ENCODE data around the gene REXO4. TPM values are rescaled to one million over a fixed set of nuclear protein-coding genes. Genes with fewer than 3 reads are reported as not detected.

Gene REXO4
- polyA plus RNA-seq, 1 experiment = 24.0 TPM

GRCh38 chr9:133369422-133369821 lies 48.4 kb downstream of the REXO4 start:
- TF ChIP-seq CTCF (IDR thresholded peaks at IDR 0.05; ENCODE audit: insufficient read depth, low read depth, low read length) = no peak
- CTCF ChIA-PET = interaction anchor here (1.7 kb wide), 1 partner anchor 10 kb away, joined by 5 read pairs; no protein-coding TSS in a partner anchor
- DNase-seq (ENCODE audit: low read depth) = no peak
- Histone ChIP-seq H3K27me3 (ENCODE audit: control insufficient read depth, insufficient read depth, low read length) (no peaks in the 10 kb centered on the region), H3K36me3 (ENCODE audit: control insufficient read depth, insufficient read depth, low read length) (peaks cover 39% of the 10 kb centered on the region), H3K4me3 (ENCODE audit: low read depth, low read length) (no peak overlapping the region)
- POLR2A ChIA-PET = no interaction called here

- ChIA-PET CTCF (interaction anchor here (1.7 kb wide), 1 partner anchor 9 kb away, joined by 5 read pairs; no protein-coding TSS in a partner anchor), POLR2A (no interaction called here)
- Histone ChIP-seq H3K4me3 (ENCODE audit: low read depth, low read length) (no peak overlapping the region), H3K36me3 (ENCODE audit: control insufficient read depth, insufficient read depth, low read length) (peaks cover 46% of the 10 kb centered on the region), H3K27me3 (ENCODE audit: control insufficient read depth, insufficient read depth, low read length) (no peaks in the 10 kb centered on the region)
- no peak for TF ChIP-seq CTCF (IDR thresholded peaks at IDR 0.05; ENCODE audit: insufficient read depth, low read depth, low read length)
- no peak for DNase-seq (ENCODE audit: low read depth)
These were observed 49.4 kb downstream of the REXO4 start for GRCh38 chr9:133368249-133368881.

- no peak for DNase-seq (ENCODE audit: low read depth)
- POLR2A ChIA-PET = no interaction called here
- Histone ChIP-seq H3K4me3 (ENCODE audit: low read depth, low read length) (no peak overlapping the region), H3K27me3 (ENCODE audit: control insufficient read depth, insufficient read depth, low read length) (no peaks in the 10 kb centered on the region), H3K36me3 (ENCODE audit: control insufficient read depth, insufficient read depth, low read length) (peaks cover 46% of the 10 kb centered on the region)
- CTCF ChIA-PET = no interaction called here
- TF ChIP-seq CTCF (IDR thresholded peaks at IDR 0.05; ENCODE audit: insufficient read depth, low read depth, low read length) = no peak
These were observed 50.0 kb downstream of the REXO4 start for GRCh38 chr9:133367778-133368177.

- DNase-seq (ENCODE audit: low read depth) = no peak
- POLR2A ChIA-PET = no interaction called here
- TF ChIP-seq CTCF (IDR thresholded peaks at IDR 0.05; ENCODE audit: insufficient read depth, low read depth, low read length) = no peak
- H3K36me3 ChIP-seq (ENCODE audit: control insufficient read depth, insufficient read depth, low read length) = peaks cover 48% of the 10 kb centered on the region
- no peak overlapping the region for H3K4me3 ChIP-seq (ENCODE audit: low read depth, low read length)
- no peaks in the 10 kb centered on the region for H3K27me3 ChIP-seq (ENCODE audit: control insufficient read depth, insufficient read depth, low read length)
- CTCF ChIA-PET = no interaction called here
These were observed 50.6 kb downstream of the REXO4 start for GRCh38 chr9:133367221-133367620.

GRCh38 chr9:133366435-133366834 lies 51.4 kb downstream of the REXO4 start:
- CTCF ChIA-PET = interaction anchor here (0.9 kb wide), 1 partner anchor 120 kb away, joined by 3 read pairs; no protein-coding TSS in a partner anchor
- no peak for DNase-seq (ENCODE audit: low read depth)
- TF ChIP-seq CTCF (IDR thresholded peaks at IDR 0.05; ENCODE audit: insufficient read depth, low read depth, low read length) = no peak
- peaks cover 52% of the 10 kb centered on the region for H3K36me3 ChIP-seq (ENCODE audit: control insufficient read depth, insufficient read depth, low read length)
- POLR2A ChIA-PET = no interaction called here
- no peaks in the 10 kb centered on the region for H3K27me3 ChIP-seq (ENCODE audit: control insufficient read depth, insufficient read depth, low read length)
- H3K4me3 ChIP-seq (ENCODE audit: low read depth, low read length) = no peak overlapping the region
